H1 (cell line): ENCODE measurements around the gene ACSF3. TPM values are rescaled to one million over a fixed set of nuclear protein-coding genes. Genes with fewer than 3 reads are reported as not detected.

Experiments
- CTCF ChIA-PET: fragments of 300-600 bp; sonication (Branson Sonifier 250); formaldehyde crosslinking; loops from one replicate; lab custom pipeline; 2021; ENCODE audit not compliant: partially characterized antibody; lab: Charles Lee
- POLR2A ChIA-PET: fragments of 300-600 bp; sonication (Branson Sonifier 250); formaldehyde crosslinking; loops from one replicate; lab custom pipeline; 2021; ENCODE audit warnings: inconsistent platforms; ENCODE audit not compliant: partially characterized antibody; lab: Charles Lee
- DNase-seq, 2 experiments: peaks; one replicate each; pipeline versions ENCODE4 v3.0.0 to v3.0.0-alpha.2; 2010 to 2022; ENCODE audit warnings: low spot score in 2 of 2, low read depth in 1 of 2, mixed read lengths in 1 of 2
- FAIRE-seq: peaks from 2 replicates; lab custom pipeline; 2011; peaks lifted over from hg19 to GRCh38; lab: Jason Lieb, UNC
- H2AFZ ChIP-seq: 2 replicates; pipeline ENCODE4 v1.8.1; 2012; ENCODE audit warnings: low read length, inconsistent platforms
- H2AK5ac ChIP-seq: 2 replicates; pipeline ENCODE4 v1.6.1; 2013; ENCODE audit warnings: low read depth, low read length
- H2BK120ac ChIP-seq: replicated peaks from 2 replicates; pipeline ENCODE3; 2013; ENCODE audit warnings: low read depth, low read length, inconsistent platforms
- H2BK12ac ChIP-seq: 2 replicates; pipeline ENCODE4 v1.6.1; 2013; ENCODE audit warnings: low read depth, low read length
- H2BK15ac ChIP-seq: 2 replicates; pipeline ENCODE4 v1.6.1; 2013; ENCODE audit warnings: low read length
- H2BK20ac ChIP-seq: 2 replicates; pipeline ENCODE4 v1.6.1; 2013; ENCODE audit warnings: low read length
- H2BK5ac ChIP-seq: 2 replicates; pipeline ENCODE4 v1.6.1; 2013; ENCODE audit warnings: low read depth, low read length
- H3K14ac ChIP-seq: 2 replicates; pipeline ENCODE4 v1.6.1; 2013; ENCODE audit warnings: inconsistent platforms; ENCODE audit not compliant: insufficient read length
- H3K18ac ChIP-seq: 2 replicates; pipeline ENCODE4 v1.6.1; 2013; ENCODE audit warnings: low read length; ENCODE audit errors: extremely low read depth
- H3K23ac ChIP-seq: 2 replicates; pipeline ENCODE4 v1.6.1; 2013; ENCODE audit warnings: inconsistent platforms; ENCODE audit not compliant: insufficient read length
- H3K23me2 ChIP-seq: 2 replicates; pipeline ENCODE4 v1.6.1; 2013; ENCODE audit warnings: low read depth, low read length
- H3K27ac ChIP-seq: 2 replicates; pipeline ENCODE4 v1.6.1; 2011; ENCODE audit warnings: low read depth, low read length, inconsistent platforms
- H3K27me3 ChIP-seq, 4 experiments: replicated peaks in 1 of 4; 1 replicate in 1 of 4; 2 replicates in 3 of 4; pipeline versions ENCODE4 v1.6.1 to v1.8.1; 2011 to 2013; ENCODE audit warnings: low read length in 3 of 4, mild to moderate bottlenecking in 3 of 4, inconsistent platforms in 2 of 4, mixed read lengths in 2 of 4, moderate library complexity in 1 of 4; ENCODE audit not compliant: control insufficient read depth in 3 of 4, insufficient read depth in 3 of 4; ENCODE audit errors: extremely low read depth in 1 of 4
- H3K36me3 ChIP-seq, 4 experiments: 2 replicates each; pipeline versions ENCODE4 v1.6.1 to v1.8.1; 2011 to 2013; ENCODE audit warnings: mild to moderate bottlenecking in 4 of 4, low read length in 3 of 4, moderate library complexity in 2 of 4, control low read depth in 1 of 4, inconsistent platforms in 1 of 4; ENCODE audit not compliant: insufficient read depth in 4 of 4, control insufficient read depth in 2 of 4
- H3K4ac ChIP-seq: replicated peaks from 2 replicates; pipeline ENCODE3; 2013; ENCODE audit warnings: low read length, low read depth, mixed read lengths, inconsistent platforms; ENCODE audit not compliant: insufficient read length
- H3K4me1 ChIP-seq, 4 experiments: replicated peaks in 1 of 4; 1 replicate in 1 of 4; 2 replicates in 3 of 4; pipeline versions ENCODE4 v1.6.1 to v1.8.1; 2011 to 2013; ENCODE audit warnings: low read length in 3 of 4, inconsistent platforms in 2 of 4, mixed read lengths in 1 of 4; ENCODE audit not compliant: insufficient read depth in 4 of 4, control insufficient read depth in 3 of 4
- H3K4me2 ChIP-seq, 2 experiments: 2 replicates each; pipeline versions ENCODE4 v1.6.1 to v1.8.1; 2011 to 2013; ENCODE audit warnings: low read depth in 2 of 2, low read length in 2 of 2, control low read depth in 1 of 2, inconsistent platforms in 1 of 2, mild to moderate bottlenecking in 1 of 2; ENCODE audit not compliant: insufficient read depth in 1 of 2
- H3K4me3 ChIP-seq, 4 experiments: fragments of 200-600, 300-600 bp in 1 of 4; sonication (generic), shearing (Covaris generic), sonication (Bioruptor Twin) in 1 of 4; 2 replicates each; pipeline versions ENCODE4 v1.5.1 to v1.8.1; 2011 to 2016; ENCODE audit warnings: low read length in 4 of 4, low read depth in 3 of 4, control low read depth in 2 of 4, inconsistent platforms in 2 of 4, mild to moderate bottlenecking in 2 of 4, mixed read lengths in 1 of 4, moderate library complexity in 1 of 4; ENCODE audit not compliant: insufficient read depth in 2 of 4; ENCODE audit errors: extremely low read depth in 1 of 4
- H3K56ac ChIP-seq: replicated peaks from 2 replicates; pipeline ENCODE3; 2013; ENCODE audit warnings: low read depth, mild to moderate bottlenecking, mixed read lengths, low read length, inconsistent platforms; ENCODE audit not compliant: insufficient read length
- H3K79me1 ChIP-seq: 2 replicates; pipeline ENCODE4 v1.6.1; 2013; ENCODE audit warnings: low read depth, low read length, control low read depth
- H3K79me2 ChIP-seq, 2 experiments: 2 replicates each; pipeline versions ENCODE4 v1.6.1 to v1.8.1; 2012 to 2013; ENCODE audit warnings: low read length in 2 of 2, mild to moderate bottlenecking in 2 of 2, inconsistent platforms in 1 of 2; ENCODE audit not compliant: insufficient read depth in 2 of 2, control insufficient read depth in 1 of 2
- H3K9ac ChIP-seq, 4 experiments: replicated peaks in 1 of 4; 1 replicate in 1 of 4; 2 replicates in 3 of 4; pipeline versions ENCODE4 v1.6.1 to v1.8.1; 2011 to 2013; ENCODE audit warnings: low read depth in 3 of 4, low read length in 3 of 4, control low read depth in 2 of 4, mild to moderate bottlenecking in 2 of 4, moderate library complexity in 2 of 4, inconsistent platforms in 1 of 4; ENCODE audit errors: extremely low read depth in 1 of 4
- H3K9me3 ChIP-seq, 2 experiments: 2 replicates each; pipeline versions ENCODE4 v1.6.1 to v1.8.1; 2012 to 2013; ENCODE audit warnings: mild to moderate bottlenecking in 2 of 2, moderate library complexity in 2 of 2, control low read depth in 1 of 2, inconsistent platforms in 1 of 2, low read depth in 1 of 2, low read length in 1 of 2, mixed read lengths in 1 of 2; ENCODE audit not compliant: insufficient read depth in 2 of 2
- H4K20me1 ChIP-seq, 2 experiments: replicated peaks in 1 of 2; 2 replicates each; pipeline versions ENCODE3 to v1.8.1; 2011 to 2013; ENCODE audit warnings: inconsistent platforms in 2 of 2, low read length in 2 of 2, mild to moderate bottlenecking in 1 of 2; ENCODE audit not compliant: insufficient read depth in 2 of 2, control insufficient read depth in 1 of 2
- H4K5ac ChIP-seq: 2 replicates; pipeline ENCODE4 v1.6.1; 2013; ENCODE audit warnings: low read length, low read depth, mixed read lengths, inconsistent platforms; ENCODE audit not compliant: insufficient read length
- H4K8ac ChIP-seq: 2 replicates; pipeline ENCODE4 v1.8.0; 2013; ENCODE audit warnings: mild to moderate bottlenecking, moderate library complexity, low read length, inconsistent platforms; ENCODE audit not compliant: insufficient read depth; ENCODE audit errors: extremely low read depth
- H4K91ac ChIP-seq: replicated peaks from 2 replicates; pipeline ENCODE3; 2013; ENCODE audit warnings: low read length, mixed read lengths, inconsistent platforms; ENCODE audit not compliant: insufficient read length
- BACH1 ChIP-seq: IDR thresholded peaks from 2 replicates; pipeline ENCODE4 v1.6.1; 2012; ENCODE audit warnings: low read length, improper control_type of control experiment
- CBX5 ChIP-seq: fragments of 300-800, 300-1000 bp; sonication (generic); IDR thresholded peaks from 2 replicates; pipeline ENCODE4 v1.7.1; 2016; ENCODE audit warnings: antibody characterized with exemption, low read length, low read depth
- EGR1 ChIP-seq: IDR thresholded peaks from 2 replicates; pipeline ENCODE4 v1.6.1; 2011; ENCODE audit warnings: low read depth, low read length, borderline replicate concordance
- EZH2 ChIP-seq: fragments of 200-600 bp; sonication (generic); IDR thresholded peaks from 2 replicates; pipeline ENCODE4 v1.7.1; 2012; ENCODE audit warnings: low read depth, mild to moderate bottlenecking, moderate library complexity, low read length, inconsistent platforms; ENCODE audit not compliant: severe bottlenecking
- TCF12 ChIP-seq: IDR thresholded peaks from 2 replicates; pipeline ENCODE4 v1.6.1; 2011; ENCODE audit warnings: low read depth, mild to moderate bottlenecking, low read length
- WGBS, 2 experiments: shearing (Covaris generic) in 1 of 2; methylation state at CpG; one replicate each; pipeline versions ENCODE4 v1.1.6 to v1.1.7; 2013 to 2015; ENCODE audit warnings: low lambda C conversion rate in 2 of 2, mixed read lengths in 2 of 2, inconsistent platforms in 1 of 2, low coverage in 1 of 2, missing lambda C conversion rate in 1 of 2; ENCODE audit not compliant: insufficient replicate concordance in 2 of 2, insufficient coverage in 1 of 2, insufficient read length in 1 of 2; ENCODE audit errors: extremely low coverage in 1 of 2, missing lambda C conversion rate in 1 of 2; 5-methylcytosine and 5-hydroxymethylcytosine counted together
- polyA plus RNA-seq, 7 experiments: library from polyadenylated mRNA; depleted of rRNA in 3 of 7; stranded (reverse) in 5 of 7; unstranded in 2 of 7; fragments of >200 nt in 5 of 7; fragments of 200-250 nt in 2 of 7; gene quantifications; 1 replicate in 5 of 7; 2 replicates in 1 of 7; 4 replicates in 1 of 7; pipeline versions ENCODE4 v1.2.1 to v1.2.3, GENCODE V29; 2011 to 2013; ENCODE audit warnings: missing spikeins in 2 of 7, mixed read lengths in 2 of 7
- total RNA-seq: library from RNA; stranded (reverse); fragmentation: NEBNext Ultra II Directional; extraction: Animal tissue kit (Norgen Biotek cat#: 25700); gene quantifications from 2 replicates; pipeline ENCODE4 v1.2.1, GENCODE V29; 2021
- TF ChIP-seq, protein P1 (sequence below): IDR thresholded peaks from 2 replicates; pipeline ENCODE4 v1.6.1; 2011; ENCODE audit warnings: low read depth, mild to moderate bottlenecking, low read length; ENCODE audit not compliant: insufficient read depth

The ACSF3 gene
- total and polyA plus RNA-seq, 2 of the 8 experiments (the other 6 are each of a cell fraction or from before 2014, with no cell fraction given), result 15.6 to 22.9 TPM

- peaks cover 0 to 4% of the 10 kb centered on the region in 2 experiments for H4K20me1 ChIP-seq
- H3K9ac ChIP-seq, result no peak overlapping the region
- DNase-seq (no peak), FAIRE-seq (no peak)
- 83% methylated on average over 23 of the region's 24 CpGs; no CpG with 5 or more reads in 1 of the 2 experiments for WGBS, 2 experiments
- H3K4me1 ChIP-seq, result no peaks in the 10 kb centered on the region
- H3K9me3 ChIP-seq, result peaks cover 15 to 30% of the 10 kb centered on the region in 2 experiments
- H3K4me2 ChIP-seq, result no peak overlapping the region
- H2BK15ac ChIP-seq, result no peak overlapping the region
- no peak overlapping the region for H2BK120ac ChIP-seq
- H2BK5ac ChIP-seq, result no peak overlapping the region
- no peak overlapping the region for H2AK5ac ChIP-seq
- H3K23me2 ChIP-seq, result no peaks in the 10 kb centered on the region; the same call in 1 of the 2 replicates
- no peak overlapping the region for H2BK12ac ChIP-seq
- peaks cover 0 to 6% (median 1%) of the 10 kb centered on the region in 4 experiments; a peak in 2 of 7 replicates for H3K27me3 ChIP-seq
- no peak overlapping the region for H3K18ac ChIP-seq
- no peak overlapping the region for H3K14ac ChIP-seq
- H3K23ac ChIP-seq, result no peak overlapping the region
- H3K27ac ChIP-seq, result no peak overlapping the region
- H4K8ac ChIP-seq, result no peak overlapping the region
- H4K5ac ChIP-seq, result no peak overlapping the region
- H3K79me1 ChIP-seq, result no peaks in the 10 kb centered on the region
- H3K4ac ChIP-seq, result no peak overlapping the region
- TF ChIP-seq CBX5 (no peak), EZH2 (no peak), BACH1 (no peak), TCF12 (no peak), EGR1 (no peak)
- TF ChIP-seq, protein P1, sequence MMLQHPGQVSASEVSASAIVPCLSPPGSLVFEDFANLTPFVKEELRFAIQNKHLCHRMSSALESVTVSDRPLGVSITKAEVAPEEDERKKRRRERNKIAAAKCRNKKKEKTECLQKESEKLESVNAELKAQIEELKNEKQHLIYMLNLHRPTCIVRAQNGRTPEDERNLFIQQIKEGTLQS, result no peak
- ChIA-PET POLR2A (interaction anchor here (0.5 to 2.4 kb wide), 12 partner anchors 8 to 339 kb away, joined by 3 to 7 read pairs (median 3); partner anchors contain the start of genes ACSF3 and TRAPPC2L), CTCF (interaction anchor here (0.6 to 2.4 kb wide), 8 partner anchors 9 to 289 kb away, joined by 3 to 8 read pairs (median 3); no protein-coding TSS in a partner anchor)
- peaks cover 0 to 2% (median 0%) of the 10 kb centered on the region in 4 experiments; a peak in 2 of 8 replicates for H3K36me3 ChIP-seq
- no peak overlapping the region for H3K56ac ChIP-seq
- H4K91ac ChIP-seq, result no peak overlapping the region
- H3K4me3 ChIP-seq, result no peak overlapping the region
- no peak overlapping the region for H2AFZ ChIP-seq
- no peaks in the 10 kb centered on the region for H3K79me2 ChIP-seq
- no peak overlapping the region for H2BK20ac ChIP-seq
Observed at GRCh38 chr16:89155851-89156739, 62.4 kb downstream of the ACSF3 start.
